Motor neuron (in vitro differentiated cells): ENCODE results near the gene COL2A1. TPM values are rescaled to one million over a fixed set of nuclear protein-coding genes. Genes with fewer than 3 reads are reported as not detected.
A peak's percentile ranks its signal among the peaks of the same experiment; 100 is the strongest.

ENCODE experiments used
- ATAC-seq, 8 experiments: fragments of 200-7000 bp; cut with Tn5 transposase; replicated peaks in 6 of 8; 2 replicates each; pipeline ENCODE4 v1.8.0; 2021; ENCODE audit warnings: mild to moderate bottlenecking in 8 of 8, moderate library complexity in 8 of 8
- H3K27ac ChIP-seq, 2 donors: fragments of 250-450 bp; sonication (Bioruptor Pico); 2 replicates each; pipeline ENCODE4 v1.9.0; 2021; ENCODE audit warnings: antibody characterized with exemption in 2 of 2, mild to moderate bottlenecking in 2 of 2, moderate library complexity in 1 of 2
- H3K4me1 ChIP-seq, 2 donors: fragments of 250-450 bp; sonication (Bioruptor Pico); replicated peaks in 1 of 2; 2 replicates each; pipeline ENCODE4 v1.6.1; 2021; ENCODE audit warnings: antibody characterized with exemption in 2 of 2, mild to moderate bottlenecking in 2 of 2, moderate library complexity in 1 of 2
- H3K4me3 ChIP-seq, 5 donors: fragments of 250-450 bp; sonication (Bioruptor Pico); 2 replicates each; pipeline ENCODE4 v1.9.0; 2021; ENCODE audit warnings: antibody characterized with exemption in 5 of 5, mild to moderate bottlenecking in 5 of 5, moderate library complexity in 4 of 5
- WGBS, 10 experiments: fragments of 450-650 bp; shearing (Covaris generic); methylation state at CpG; one replicate each; pipeline ENCODE4 v1.0.0; 2022; 5-methylcytosine and 5-hydroxymethylcytosine counted together
- in situ Hi-C, 9 experiments: fragments of 400-800 bp; cut with MboI; loops; one replicate each; pipeline ENCODE4 v1.15.0; 2021; ENCODE audit warnings: low sequenced_read_pairs in 9 of 9, low pct_unique_long_range_greater_than_20kb in 2 of 9; ENCODE audit not compliant: unreplicated experiment in 9 of 9
- total RNA-seq, 8 experiments: library from RNA; unstranded; fragments of 300-600 nt; gene quantifications; 2 replicates each; pipeline versions ENCODE4 v1.2.3 to v1.2.4, GENCODE V29; 2022

The COL2A1 gene
- 1 to 10 TPM in 7 of 8 experiments, under 1 TPM in 1; 0.78 to 6.6 (median 1.9) TPM for total RNA-seq

- ATAC-seq = peak in 7 of 8 experiments; percentile 2 to 62 (median 53)
Measured at GRCh38 chr12:48004053-48004941, at the start of gene COL2A1. Gene COL2A1 (minus strand): TSS chr12:48004476. CDS start chr12:48004321, 155 bp downstream.

GRCh38 chr12:48053883-48054282 lies 49.6 kb upstream of the COL2A1 start:
- no peak for ATAC-seq
- WGBS, 10 experiments = 77 to 100% (median 98%) methylated on average over 1 to 4 of the region's 4 CpGs
- Histone ChIP-seq H3K4me1 (no peaks in the 10 kb centered on the region), H3K27ac (no peak overlapping the region), H3K4me3 (no peak overlapping the region)
- in situ Hi-C loops = no loop called here

More at GRCh38 chr12:48004053-48004941, at the start of gene COL2A1:
- in situ Hi-C loops = no loop called here
- no peak within 1 kb of the TSS for H3K27ac ChIP-seq
- H3K4me3 ChIP-seq = peak within 1 kb of the TSS; percentile 21 to 42 (median 30)
- H3K4me1 ChIP-seq = peaks cover 16 to 23% of the 10 kb centered on the region in 2 donors
- 0 to 3% (median 2%) methylated on average over 8 to 10 of the region's 83 CpGs; no CpG with 5 or more reads in 5 of the 10 experiments for WGBS, 10 experiments

- Histone ChIP-seq H3K4me1 (no peaks in the 10 kb centered on the region), H3K4me3 (no peak overlapping the region), H3K27ac (no peak overlapping the region)
- ATAC-seq = no peak
- WGBS, 10 experiments = 75 to 100% (median 96%) methylated on average over 1 to 3 of the region's 3 CpGs; no CpG with 5 or more reads in 1 of the 10 experiments
- in situ Hi-C loops = no loop called here
Measured at GRCh38 chr12:48053122-48053521, 48.8 kb upstream of the COL2A1 start.

GRCh38 chr12:48051681-48052080 lies 47.4 kb upstream of the COL2A1 start:
- ATAC-seq = no peak
- 100% methylated on average over 2 of the region's 2 CpGs; no CpG with 5 or more reads in 4 of the 10 experiments for WGBS, 10 experiments
- H3K4me1 ChIP-seq = no peaks in the 10 kb centered on the region
- in situ Hi-C loops = no loop called here
- H3K4me3 ChIP-seq = no peak overlapping the region
- no peak overlapping the region for H3K27ac ChIP-seq

DNA sequence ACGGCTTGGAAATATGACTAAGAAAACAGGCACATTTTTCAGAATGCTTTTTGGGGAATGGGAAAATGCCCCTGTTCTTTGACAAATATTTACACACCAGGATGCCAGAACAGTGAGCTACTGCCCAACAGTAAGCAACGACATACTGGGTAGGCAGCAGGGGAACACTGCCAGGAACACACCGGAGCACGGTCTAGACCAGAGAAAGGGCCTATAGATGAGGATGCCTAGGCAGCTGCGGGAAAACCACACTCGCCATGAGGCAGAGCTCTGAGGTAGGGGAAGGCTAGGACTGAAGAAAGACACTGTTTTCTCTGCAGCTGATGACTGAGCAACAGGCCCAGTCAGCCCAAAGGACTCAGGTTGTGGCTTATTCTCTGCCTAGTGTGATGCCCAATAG lies 45.9 kb upstream of the COL2A1 start:
- WGBS, 10 experiments = 94 to 100% (median 96%) methylated on average over 2 to 6 of the region's 6 CpGs; no CpG with 5 or more reads in 3 of the 10 experiments
- in situ Hi-C loops = no loop called here

GRCh38 chr12:48045965-48046518 lies 41.8 kb upstream of the COL2A1 start:
- 71 to 100% (median 91%) methylated on average over 1 to 2 of the region's 2 CpGs; no CpG with 5 or more reads in 3 of the 10 experiments for WGBS, 10 experiments
- ATAC-seq = no peak
- Histone ChIP-seq H3K4me3 (no peak overlapping the region), H3K27ac (no peak overlapping the region), H3K4me1 (no peaks in the 10 kb centered on the region)
- in situ Hi-C loops = no loop called here

More for the DNA sequence above, 45.9 kb upstream of the COL2A1 start:
- Histone ChIP-seq H3K27ac (no peak overlapping the region), H3K4me3 (no peak overlapping the region), H3K4me1 (no peaks in the 10 kb centered on the region)
- no peak for ATAC-seq

GRCh38 chr12:48045061-48045846 lies 41.0 kb upstream of the COL2A1 start:
- in situ Hi-C loops = no loop called here
- 68 to 100% (median 97%) methylated on average over 2 to 6 of the region's 6 CpGs; no CpG with 5 or more reads in 1 of the 10 experiments for WGBS, 10 experiments
- Histone ChIP-seq H3K4me3 (no peak overlapping the region), H3K4me1 (no peaks in the 10 kb centered on the region), H3K27ac (no peak overlapping the region)
- ATAC-seq = no peak

DNA sequence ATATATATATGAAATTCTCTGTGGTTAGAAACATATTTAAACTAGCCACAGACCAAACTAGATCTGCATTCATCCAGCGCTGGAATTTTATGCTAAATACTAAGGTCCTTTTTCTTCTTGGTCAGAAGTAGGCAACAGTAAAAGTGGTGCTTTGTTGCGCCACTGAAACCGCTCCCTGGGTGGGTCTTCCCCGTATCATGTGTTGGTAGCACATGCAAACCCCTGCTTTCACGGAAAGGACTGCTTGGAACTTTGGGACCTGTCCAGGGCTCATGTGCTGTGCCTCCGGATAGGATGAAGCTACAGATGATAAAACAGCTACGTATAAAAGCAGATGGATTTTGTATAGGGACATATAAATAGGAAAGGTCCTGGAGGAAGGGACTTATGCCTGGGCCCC lies 40.1 kb upstream of the COL2A1 start:
- peak in 1 of 8 experiments; percentile 84 for ATAC-seq

DNA sequence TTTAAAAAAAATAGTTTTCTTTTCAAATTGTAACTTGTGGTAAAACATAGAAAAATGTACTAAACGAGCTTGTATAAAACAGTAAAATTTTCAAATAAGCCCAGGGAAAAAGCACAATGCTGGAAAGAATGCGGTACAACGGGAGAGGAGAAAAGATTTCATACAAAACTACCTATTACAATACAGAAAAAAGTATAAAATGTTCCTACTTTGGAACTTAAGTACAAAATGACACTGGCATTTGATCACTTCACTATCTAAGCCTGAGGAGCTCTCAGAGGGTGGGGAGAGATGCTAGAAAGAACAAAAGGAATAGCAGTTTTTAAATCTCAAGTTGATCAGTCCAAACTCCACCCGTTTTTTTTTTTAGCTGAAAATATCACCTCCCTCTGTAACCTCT lies 39.5 kb upstream of the COL2A1 start:
- H3K4me1 ChIP-seq = no peaks in the 10 kb centered on the region
- no peak for ATAC-seq
- no peak overlapping the region for H3K4me3 ChIP-seq
- in situ Hi-C loops = no loop called here
- 59 to 93% (median 75%) methylated on average over 3 to 4 of the region's 4 CpGs for WGBS, 10 experiments
- H3K27ac ChIP-seq = no peak overlapping the region

More for the DNA sequence above, 40.1 kb upstream of the COL2A1 start:
- Histone ChIP-seq H3K27ac (no peak overlapping the region), H3K4me3 (no peak overlapping the region), H3K4me1 (no peaks in the 10 kb centered on the region)
- in situ Hi-C loops = no loop called here
- WGBS, 10 experiments = 7 to 100% (median 81%) methylated on average over 1 to 7 of the region's 7 CpGs; no CpG with 5 or more reads in 2 of the 10 experiments

DNA sequence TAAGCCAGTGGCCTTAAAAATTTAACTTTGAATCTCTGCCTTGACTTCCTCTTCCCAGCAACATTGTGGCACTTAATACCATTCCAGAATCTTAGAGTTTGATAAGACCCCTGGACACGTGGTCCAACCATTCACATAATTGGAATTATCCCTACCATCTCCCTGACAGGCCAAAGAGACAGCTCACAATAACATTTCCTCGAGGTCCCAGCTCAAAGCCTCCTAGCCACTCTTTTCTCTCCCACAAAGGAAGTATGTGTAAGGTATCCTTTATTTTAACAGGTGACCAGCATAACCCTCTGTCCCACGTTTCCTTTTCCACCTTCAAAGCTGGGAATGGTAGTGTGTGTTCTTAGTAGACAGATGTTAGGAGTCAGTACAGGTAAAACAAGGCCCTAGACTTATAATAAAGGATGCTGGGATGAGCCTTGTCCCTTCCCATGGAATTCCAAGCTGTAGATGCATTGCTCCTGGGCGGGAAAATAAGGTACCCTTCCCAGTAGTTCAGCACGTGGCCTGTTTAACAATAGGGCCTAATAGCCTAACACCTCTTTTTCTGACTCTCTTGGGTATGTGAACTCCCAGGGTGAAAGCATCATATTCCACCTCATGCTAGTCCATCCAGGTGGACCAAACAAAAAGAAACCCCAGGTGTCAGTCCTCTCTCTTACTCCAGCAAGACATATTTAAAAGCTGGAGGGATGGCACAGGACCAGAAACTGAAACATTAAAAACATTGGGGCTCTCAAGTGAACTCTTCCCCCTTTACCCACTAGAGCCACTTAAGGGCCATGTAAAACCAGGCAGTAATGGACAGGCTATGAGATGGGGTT lies 37.5 kb upstream of the COL2A1 start:
- WGBS, 10 experiments = 0 to 100% (median 75%) methylated on average over 1 to 4 of the region's 5 CpGs; no CpG with 5 or more reads in 1 of the 10 experiments
- ATAC-seq = no peak
- H3K4me3 ChIP-seq = no peak overlapping the region
- peaks cover 6 to 10% of the 10 kb centered on the region in 2 donors for H3K4me1 ChIP-seq
- no peak overlapping the region for H3K27ac ChIP-seq
- in situ Hi-C loops = no loop called here

DNA sequence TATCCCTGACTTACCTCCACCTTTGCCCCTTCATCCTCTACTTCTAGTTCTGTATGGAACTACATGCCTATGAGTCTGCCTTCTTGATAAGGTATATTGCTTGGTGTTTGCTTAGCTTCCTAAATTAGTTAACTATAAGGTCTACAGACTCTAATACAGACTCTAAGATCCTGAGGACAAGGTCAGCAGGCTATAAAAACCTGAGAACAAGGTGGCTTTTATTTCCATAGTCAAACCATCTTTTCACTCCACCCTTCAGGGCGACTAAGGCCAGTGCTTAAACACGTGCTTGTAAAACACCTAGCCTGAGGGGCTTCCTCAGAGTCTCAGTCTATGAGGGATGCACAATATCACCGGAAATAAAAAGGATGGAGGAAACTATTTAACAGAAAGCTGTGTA lies 36.1 kb upstream of the COL2A1 start:
- peaks cover 6 to 10% of the 10 kb centered on the region in 2 donors for H3K4me1 ChIP-seq
- in situ Hi-C loops = no loop called here
- H3K27ac ChIP-seq = no peak overlapping the region
- no peak overlapping the region for H3K4me3 ChIP-seq
- 40 to 100% (median 73%) methylated on average over 1 to 3 of the region's 3 CpGs; no CpG with 5 or more reads in 2 of the 10 experiments for WGBS, 10 experiments
- ATAC-seq = no peak

DNA sequence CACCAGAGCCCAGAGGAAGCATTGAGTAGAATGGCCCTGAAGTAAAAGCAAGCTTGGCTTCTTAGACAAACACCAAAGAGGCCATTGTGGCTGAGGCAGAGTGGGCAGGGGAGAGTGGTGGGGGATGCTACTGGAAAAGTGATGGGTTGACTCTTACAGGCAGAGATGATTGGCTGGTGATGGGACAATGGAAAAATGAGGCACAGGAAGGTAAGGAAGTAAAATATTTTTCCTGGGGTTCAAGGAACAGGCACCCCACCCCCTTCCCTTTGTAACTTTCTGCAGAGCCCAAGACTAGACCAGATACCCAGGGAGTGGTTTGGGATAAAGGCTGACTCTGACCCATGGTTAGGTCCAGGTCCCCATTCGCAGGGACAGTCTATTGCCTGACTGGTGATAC lies 34.9 kb upstream of the COL2A1 start:
- WGBS, 10 experiments = 67 to 100% (median 74%) methylated on average over 1 of the region's 1 CpG; no CpG with 5 or more reads in 6 of the 10 experiments
- peaks cover 6 to 10% of the 10 kb centered on the region in 2 donors for H3K4me1 ChIP-seq
- ATAC-seq = no peak
- H3K4me3 ChIP-seq = no peak overlapping the region
- in situ Hi-C loops = no loop called here
- H3K27ac ChIP-seq = no peak overlapping the region
